Heart left ventricle (tissue), 16 donors: Measurements from ENCODE around the gene GDAP1L1. TPM values are rescaled to one million over a fixed set of nuclear protein-coding genes. Genes with fewer than 3 reads are reported as not detected.
A peak's percentile ranks its signal among the peaks of the same experiment; 100 is the strongest.

Source experiments
- ATAC-seq, 4 donors: fragments of 200-7000 bp; cut with Tn5 transposase; one replicate each; pipeline ENCODE4 v1.9.1; 2020 to 2022; ENCODE audit warnings: moderate library complexity in 4 of 4, mild to moderate bottlenecking in 3 of 4, moderate number of reproducible peaks in 1 of 4
- DNase-seq, 5 donors: peaks; one replicate each; pipeline ENCODE4 v3.0.0-alpha.2; 2020
- H3K27ac ChIP-seq, 12 donors: fragments of 200-600 bp; sonication (generic) in 4 of 12; one replicate each; pipeline versions ENCODE4 v1.5.0 to v1.8.0; 2016 to 2022; ENCODE audit warnings: mild to moderate bottlenecking in 2 of 12
- H3K27me3 ChIP-seq, 9 donors: fragments of 200-600 bp; sonication (generic) in 2 of 9; one replicate each; pipeline versions ENCODE4 v1.5.1 to v1.8.0; 2016 to 2022; ENCODE audit warnings: mild to moderate bottlenecking in 3 of 9
- H3K36me3 ChIP-seq, 9 donors: fragments of 200-600 bp; sonication (generic) in 2 of 9; one replicate each; pipeline versions ENCODE4 v1.5.0 to v1.8.0; 2018 to 2022; ENCODE audit warnings: mild to moderate bottlenecking in 2 of 9
- H3K4me1 ChIP-seq, 12 donors: fragments of 200-600 bp; sonication (generic) in 4 of 12; one replicate each; pipeline versions ENCODE4 v1.5.0 to v1.8.0; 2016 to 2022; ENCODE audit warnings: mild to moderate bottlenecking in 3 of 12
- H3K4me3 ChIP-seq, 12 donors: fragments of 200-600 bp; sonication (generic) in 4 of 12; one replicate each; pipeline versions ENCODE4 v1.5.0 to v1.8.0; 2017 to 2022; ENCODE audit warnings: mild to moderate bottlenecking in 9 of 12, moderate library complexity in 4 of 12
- H3K9me3 ChIP-seq, 12 donors: fragments of 200-600 bp; sonication (generic) in 4 of 12; one replicate each; pipeline versions ENCODE4 v1.5.0 to v1.8.0; 2016 to 2022; ENCODE audit warnings: mild to moderate bottlenecking in 1 of 12
- POLR2A ChIP-seq, 2 donors: fragments of 450-650 bp; IDR thresholded peaks; one replicate each; pipeline ENCODE4 v1.6.1; 2017; ENCODE audit warnings: antibody characterized with exemption in 2 of 2, mild to moderate bottlenecking in 2 of 2, moderate library complexity in 2 of 2
- WGBS, 4 donors: extraction: QIAGEN DNeasy Blood & Tissue Kit in 2 of 4; methylation state at CpG; one replicate each; pipeline versions ENCODE4 v1.1.5 to v1.1.7; 2013 to 2018; 5-methylcytosine and 5-hydroxymethylcytosine counted together
- intact Hi-C, 10 donors: fragments of 100-400 bp; cut with DNase I; formaldehyde crosslinking; loops; one replicate each; pipeline versions ENCODE4 v1.11.1 to v1.14.2; 2022
- polyA plus RNA-seq, 2 donors: library from polyadenylated mRNA; stranded (reverse); fragments of 200-250 nt; gene quantifications; one replicate each; pipeline ENCODE4 v1.2.3, GENCODE V29; 2013
- total RNA-seq, 9 donors: library from RNA; depleted of rRNA in 2 of 9; stranded (reverse); fragments of >200 nt in 2 of 9; fragmentation: NEBNext Ultra II Directional in 3 of 9; extraction: Animal tissue kit (Norgen Biotek cat#: 25700) in 3 of 9; gene quantifications; one replicate each; pipeline versions ENCODE4 v1.1.0 to v1.2.4, GENCODE V29; 2016 to 2023
- TF ChIP-seq, protein P1 (sequence below), 12 donors: fragments of 200-600 bp; sonication (generic) in 4 of 12; IDR thresholded peaks; one replicate each; pipeline versions ENCODE4 v1.5.0 to v1.8.0; 2018 to 2022; ENCODE audit warnings: antibody characterized with exemption in 12 of 12, mild to moderate bottlenecking in 5 of 12
- donor health status: ischemic (EF 13 %, LVEDD 7.1; RV severe dilation, severe dysfunction).
- donor health status: healthy with polysubstance abuse.
- donor health status: DM: no; HTN: yes; CAD: no.
- donor health status: DM: no; HTN: no; CAD: no.
- donor health status: ischemic (EF 25% LVEDD 6.9; RV normal size, moderate dysfunction).
- donor health status: ischemic (EF 25% LVEDD 5.7; RV mildly dilated, moderate dysfunction).
- donor health status: healthy.
- donor health status: DM: yes; HTN: yes; CAD: no.
- donor health status: ischemic (EF 35%, LVEDD 5.7; RV mildly dilated, moderate dysfunction).
- donor health status: nonischemic (EF 11% LVEDD 7.7; RV severe dilation, severe dysfunction).
- donor health status: DM: yes; HTN: yes; CAD: no.
- donor health status: PGD.
- donor health status: ischemic (EF 29% LVEDD 5.4; RV normal size, mild dysfunction).
- donor health status: nonischemic (EF 23%, LVEDD 6.1; RV moderate dilation, normal function).

GDAP1L1 gene
- total and polyA plus RNA-seq, 11 donors = 0.12 to 0.67 (median 0.35) TPM; not detected in 2

GRCh38 chr20:44217342-44218092 is 29.6 kb upstream of the GDAP1L1 start:
- no peaks in the 10 kb centered on the region for H3K27me3 ChIP-seq
- DNase-seq = peak; percentile 64 to 84 (median 69)

GRCh38 chr20:44218446-44218845 is 28.7 kb upstream of the GDAP1L1 start:
- peak overlapping the region in 5 of 12 donors; percentile 33 to 46 (median 34) for H3K4me3 ChIP-seq
- H3K27ac ChIP-seq = peak overlapping the region in 10 of 12 donors; percentile 6 to 72 (median 39)
- 46 to 52% (median 50%) methylated on average over 4 of the region's 4 CpGs for WGBS, 4 donors

More at GRCh38 chr20:44217342-44218092, 29.6 kb upstream of the GDAP1L1 start:
- peaks cover 0 to 21% (median 11%) of the 10 kb centered on the region in 12 donors for H3K4me1 ChIP-seq
- 37 to 46% (median 41%) methylated on average over 11 of the region's 11 CpGs for WGBS, 4 donors
- intact Hi-C loops = loop anchor here (1.0 to 10.0 kb wide), 15 partner anchors 93 to 517 kb away; partner anchors contain the start of gene FITM2 (in 7 of the 10)
- H3K36me3 ChIP-seq = peaks cover 0 to 14% (median 0%) of the 10 kb centered on the region in 9 donors
- TF ChIP-seq, protein P1, sequence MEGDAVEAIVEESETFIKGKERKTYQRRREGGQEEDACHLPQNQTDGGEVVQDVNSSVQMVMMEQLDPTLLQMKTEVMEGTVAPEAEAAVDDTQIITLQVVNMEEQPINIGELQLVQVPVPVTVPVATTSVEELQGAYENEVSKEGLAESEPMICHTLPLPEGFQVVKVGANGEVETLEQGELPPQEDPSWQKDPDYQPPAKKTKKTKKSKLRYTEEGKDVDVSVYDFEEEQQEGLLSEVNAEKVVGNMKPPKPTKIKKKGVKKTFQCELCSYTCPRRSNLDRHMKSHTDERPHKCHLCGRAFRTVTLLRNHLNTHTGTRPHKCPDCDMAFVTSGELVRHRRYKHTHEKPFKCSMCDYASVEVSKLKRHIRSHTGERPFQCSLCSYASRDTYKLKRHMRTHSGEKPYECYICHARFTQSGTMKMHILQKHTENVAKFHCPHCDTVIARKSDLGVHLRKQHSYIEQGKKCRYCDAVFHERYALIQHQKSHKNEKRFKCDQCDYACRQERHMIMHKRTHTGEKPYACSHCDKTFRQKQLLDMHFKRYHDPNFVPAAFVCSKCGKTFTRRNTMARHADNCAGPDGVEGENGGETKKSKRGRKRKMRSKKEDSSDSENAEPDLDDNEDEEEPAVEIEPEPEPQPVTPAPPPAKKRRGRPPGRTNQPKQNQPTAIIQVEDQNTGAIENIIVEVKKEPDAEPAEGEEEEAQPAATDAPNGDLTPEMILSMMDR (IDR thresholded peaks at IDR 0.05) = peak; percentile 76 to 92 (median 86)
- TF ChIP-seq POLR2A (IDR thresholded peaks at IDR 0.05) = no peak
- peak overlapping the region in 11 of 12 donors; percentile 3 to 46 (median 33) for H3K4me3 ChIP-seq
- peak in 3 of 4 donors; percentile 76 to 81 (median 78) for ATAC-seq
- no peaks in the 10 kb centered on the region for H3K9me3 ChIP-seq
- H3K27ac ChIP-seq = peak overlapping the region in 10 of 12 donors; percentile 12 to 72 (median 41)

GRCh38 chr20:44219170-44219730 is 27.9 kb upstream of the GDAP1L1 start:
- no peaks in the 10 kb centered on the region for H3K9me3 ChIP-seq
- no peak for TF ChIP-seq POLR2A (IDR thresholded peaks at IDR 0.05)
- TF ChIP-seq, protein P1 (IDR thresholded peaks at IDR 0.05) = no peak
- H3K4me3 ChIP-seq = no peak overlapping the region
- H3K4me1 ChIP-seq = peaks cover 0 to 21% (median 17%) of the 10 kb centered on the region in 12 donors
- no peaks in the 10 kb centered on the region for H3K27me3 ChIP-seq
- ATAC-seq (peak in 1 of 4 donors; percentile 20), DNase-seq (no peak)
- 40 to 49% (median 45%) methylated on average over 5 of the region's 5 CpGs for WGBS, 4 donors
- H3K36me3 ChIP-seq = peaks cover 0 to 14% (median 0%) of the 10 kb centered on the region in 9 donors
- intact Hi-C loops = loop anchor here in 9 of 10 donors (2.0 to 10.0 kb wide), 12 partner anchors 92 to 516 kb away; partner anchors contain the start of gene FITM2 (in 1 of the 9)
- H3K27ac ChIP-seq = peak overlapping the region in 10 of 12 donors; percentile 28 to 72 (median 42)

More at GRCh38 chr20:44218446-44218845, 28.7 kb upstream of the GDAP1L1 start:
- Histone ChIP-seq H3K4me1 (peaks cover 0 to 21% (median 16%) of the 10 kb centered on the region in 12 donors), H3K36me3 (peaks cover 0 to 14% (median 0%) of the 10 kb centered on the region in 9 donors), H3K9me3 (no peaks in the 10 kb centered on the region), H3K27me3 (no peaks in the 10 kb centered on the region)
- TF ChIP-seq, protein P1 (IDR thresholded peaks at IDR 0.05) = no peak
- no peak for TF ChIP-seq POLR2A (IDR thresholded peaks at IDR 0.05)
- DNase-seq (no peak), ATAC-seq (no peak)
- intact Hi-C loops = loop anchor here in 9 of 10 donors (2.0 to 10.0 kb wide), 12 partner anchors 92 to 516 kb away; partner anchors contain the start of gene FITM2 (in 1 of the 9)
